HG03175 (cell line): ENCODE measurements around the gene DGKD.

Experiments used
- ATAC-seq: cut with Tn5 transposase; IDR thresholded peaks from one replicate; pipeline ENCODE4 v1.9.1; 2021; ENCODE audit warnings: mild to moderate bottlenecking, moderate library complexity; ENCODE audit not compliant: unreplicated experiment

The DGKD gene

GRCh38 chr2:233410196-233410760, 56.0 kb downstream of the DGKD start:
- ATAC-seq = no peak

- ATAC-seq = no peak
These were observed 56.9 kb downstream of the DGKD start for GRCh38 chr2:233411162-233411561.

GRCh38 chr2:233412405-233412804, 58.1 kb downstream of the DGKD start:
- no peak for ATAC-seq

- ATAC-seq = no peak
These were observed 58.8 kb downstream of the DGKD start for GRCh38 chr2:233413046-233413445.

GRCh38 chr2:233413559-233414272, 59.4 kb downstream of the DGKD start:
- ATAC-seq = no peak

GRCh38 chr2:233414273-233414654, 60.0 kb downstream of the DGKD start:
- ATAC-seq = no peak

- no peak for ATAC-seq
These were observed 60.7 kb downstream of the DGKD start for GRCh38 chr2:233414777-233415570.

- ATAC-seq = no peak
These were observed 61.9 kb downstream of the DGKD start for GRCh38 chr2:233416199-233416598.

- ATAC-seq = no peak
These were observed 62.4 kb downstream of the DGKD start for GRCh38 chr2:233416706-233417105.

- no peak for ATAC-seq
These were observed 63.0 kb downstream of the DGKD start for GRCh38 chr2:233417282-233417681.

- ATAC-seq = no peak
These were observed 63.9 kb downstream of the DGKD start for GRCh38 chr2:233418052-233418760.

- ATAC-seq = peak; percentile 41
These were observed 64.7 kb downstream of the DGKD start for GRCh38 chr2:233418761-233419546.

- ATAC-seq = no peak
These were observed 65.5 kb downstream of the DGKD start for GRCh38 chr2:233419602-233420391.

- no peak for ATAC-seq
These were observed 67.0 kb downstream of the DGKD start for GRCh38 chr2:233421091-233421816.

GRCh38 chr2:233422050-233422639, 67.9 kb downstream of the DGKD start:
- ATAC-seq = peak; percentile 72

GRCh38 chr2:233422649-233423551, 68.6 kb downstream of the DGKD start:
- no peak for ATAC-seq

- no peak for ATAC-seq
These were observed 69.2 kb downstream of the DGKD start for GRCh38 chr2:233423552-233423860.
